Nephron (organoid): Measurements from ENCODE around the gene ARHGAP45.

Experiments used
- H3K27ac Mint-ChIP-seq, 3 experiments: 2 replicates each; pipeline ENCODE4 v1.8.0; 2020; ENCODE audit warnings: mixed read lengths in 3 of 3, mild to moderate bottlenecking in 2 of 3, moderate library complexity in 1 of 3
- H3K27me3 Mint-ChIP-seq: 2 replicates; pipeline ENCODE4 v1.8.0; 2021; ENCODE audit warnings: low read depth, mild to moderate bottlenecking, moderate library complexity, mixed read lengths
- H3K36me3 Mint-ChIP-seq: 2 replicates; pipeline ENCODE4 v1.8.0; 2020; ENCODE audit warnings: low read depth, mixed read lengths
- H3K4me1 Mint-ChIP-seq: 2 replicates; pipeline ENCODE4 v1.8.0; 2020; ENCODE audit warnings: mixed read lengths
- H3K4me3 Mint-ChIP-seq, 3 experiments: 2 replicates each; pipeline ENCODE4 v1.8.0; 2020; ENCODE audit warnings: mild to moderate bottlenecking in 3 of 3, mixed read lengths in 3 of 3, moderate library complexity in 2 of 3
- H3K9me3 Mint-ChIP-seq: 2 replicates; pipeline ENCODE4 v1.8.0; 2020; ENCODE audit warnings: mixed read lengths
- TF ChIP-seq, protein P1 (sequence below), 3 experiments: fragments of 200-600 bp; sonication (generic); IDR thresholded peaks; one replicate each; pipeline ENCODE4 v1.5.0; 2021; ENCODE audit warnings: antibody characterized with exemption in 3 of 3; ENCODE audit not compliant: unreplicated experiment in 3 of 3

Gene ARHGAP45

DNA sequence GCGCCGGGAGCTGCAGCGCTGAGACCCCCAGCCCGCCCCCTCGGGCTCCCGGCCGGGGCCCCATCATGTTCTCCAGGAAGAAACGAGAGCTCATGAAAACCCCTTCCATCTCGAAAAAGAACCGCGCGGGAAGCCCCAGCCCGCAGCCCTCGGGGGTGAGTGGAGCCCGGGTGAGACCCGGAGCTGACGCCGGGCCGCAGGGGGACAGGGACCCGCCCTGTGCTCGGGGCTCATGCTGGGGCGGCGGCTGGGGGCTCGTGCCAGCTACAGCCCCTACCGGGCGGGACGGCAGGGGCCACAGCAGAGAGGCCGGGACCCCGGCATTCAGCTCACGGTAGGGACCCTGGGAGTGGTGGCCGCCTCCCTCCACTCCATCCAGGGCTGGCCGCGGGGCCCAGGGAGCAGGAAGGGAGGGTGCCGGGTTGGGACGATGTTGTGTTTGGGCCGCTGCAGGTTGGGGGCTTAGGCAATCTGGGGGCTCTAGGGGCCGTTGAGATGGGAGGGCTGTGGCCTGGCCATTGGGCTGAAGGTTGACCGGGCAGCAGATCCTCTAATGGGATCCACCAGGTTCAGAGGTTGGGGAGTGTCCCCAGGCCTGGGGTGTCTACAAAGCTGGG lies 482 bp downstream of the ARHGAP45 start:
- no peaks in the 10 kb centered on the region for H3K36me3 Mint-ChIP-seq
- peak overlapping the region; percentile 46 to 56 (median 53) for H3K4me3 Mint-ChIP-seq
- no peaks in the 10 kb centered on the region for H3K9me3 Mint-ChIP-seq
- peaks cover 73% of the 10 kb centered on the region for H3K27me3 Mint-ChIP-seq
- no peak overlapping the region for H3K27ac Mint-ChIP-seq
- H3K4me1 Mint-ChIP-seq, result peaks cover 6% of the 10 kb centered on the region
- TF ChIP-seq, protein P1, sequence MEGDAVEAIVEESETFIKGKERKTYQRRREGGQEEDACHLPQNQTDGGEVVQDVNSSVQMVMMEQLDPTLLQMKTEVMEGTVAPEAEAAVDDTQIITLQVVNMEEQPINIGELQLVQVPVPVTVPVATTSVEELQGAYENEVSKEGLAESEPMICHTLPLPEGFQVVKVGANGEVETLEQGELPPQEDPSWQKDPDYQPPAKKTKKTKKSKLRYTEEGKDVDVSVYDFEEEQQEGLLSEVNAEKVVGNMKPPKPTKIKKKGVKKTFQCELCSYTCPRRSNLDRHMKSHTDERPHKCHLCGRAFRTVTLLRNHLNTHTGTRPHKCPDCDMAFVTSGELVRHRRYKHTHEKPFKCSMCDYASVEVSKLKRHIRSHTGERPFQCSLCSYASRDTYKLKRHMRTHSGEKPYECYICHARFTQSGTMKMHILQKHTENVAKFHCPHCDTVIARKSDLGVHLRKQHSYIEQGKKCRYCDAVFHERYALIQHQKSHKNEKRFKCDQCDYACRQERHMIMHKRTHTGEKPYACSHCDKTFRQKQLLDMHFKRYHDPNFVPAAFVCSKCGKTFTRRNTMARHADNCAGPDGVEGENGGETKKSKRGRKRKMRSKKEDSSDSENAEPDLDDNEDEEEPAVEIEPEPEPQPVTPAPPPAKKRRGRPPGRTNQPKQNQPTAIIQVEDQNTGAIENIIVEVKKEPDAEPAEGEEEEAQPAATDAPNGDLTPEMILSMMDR (IDR thresholded peaks at IDR 0.05; ENCODE audit: unreplicated experiment in 3 of 3), result no peak

DNA sequence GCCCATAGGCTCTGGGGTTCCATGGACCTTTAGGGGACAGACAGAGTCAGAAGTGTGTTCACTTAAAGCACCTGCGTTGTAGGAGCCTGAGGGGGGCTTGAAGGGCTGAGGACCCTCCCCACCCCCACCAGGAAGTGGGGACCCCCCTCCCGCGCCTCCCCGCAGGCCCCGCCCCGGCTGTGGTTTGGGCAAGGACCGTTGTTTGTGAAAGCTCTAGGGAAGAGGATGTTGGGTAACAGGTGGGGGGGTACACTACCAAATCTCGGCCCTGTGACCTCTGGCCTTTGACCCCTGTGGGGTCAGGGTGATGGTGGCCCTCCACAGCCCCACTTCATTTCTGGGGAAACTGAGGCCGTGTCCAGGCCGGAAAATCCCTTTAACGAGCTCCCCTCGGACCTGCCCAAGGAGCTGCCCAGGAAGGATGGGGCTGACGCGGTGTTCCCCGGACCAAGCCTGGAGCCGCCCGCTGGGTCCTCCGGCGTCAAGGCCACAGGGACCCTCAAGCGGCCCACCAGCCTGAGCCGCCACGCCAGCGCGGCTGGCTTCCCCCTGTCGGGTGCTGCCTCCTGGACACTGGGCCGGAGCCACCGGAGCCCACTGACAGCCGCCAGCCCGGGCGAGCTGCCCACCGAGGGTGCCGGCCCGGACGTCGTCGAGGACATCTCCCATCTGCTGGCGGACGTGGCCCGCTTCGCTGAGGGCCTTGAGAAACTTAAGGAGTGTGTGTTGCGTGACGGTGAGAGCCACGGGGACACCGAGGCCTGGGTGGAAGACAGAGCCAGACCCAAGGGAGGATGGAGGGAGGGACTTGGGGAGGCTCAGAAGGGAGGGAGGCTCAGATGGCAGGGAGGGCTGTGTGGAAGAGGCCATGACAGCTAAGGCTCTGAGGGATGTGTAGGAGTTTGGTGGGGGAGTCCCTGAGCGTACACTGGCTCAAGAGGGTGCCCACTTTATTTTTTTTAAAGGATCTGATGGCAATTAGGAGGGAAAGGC lies 1.3 kb downstream of the ARHGAP45 start:
- TF ChIP-seq, protein P1 (IDR thresholded peaks at IDR 0.05; ENCODE audit: unreplicated experiment in 3 of 3), result no peak
- no peak overlapping the region for H3K27ac Mint-ChIP-seq
- peak overlapping the region; percentile 1 to 56 (median 17) for H3K4me3 Mint-ChIP-seq
- no peaks in the 10 kb centered on the region for H3K36me3 Mint-ChIP-seq
- H3K27me3 Mint-ChIP-seq, result peaks cover 80% of the 10 kb centered on the region
- H3K9me3 Mint-ChIP-seq, result no peaks in the 10 kb centered on the region
- H3K4me1 Mint-ChIP-seq, result peaks cover 6% of the 10 kb centered on the region

DNA sequence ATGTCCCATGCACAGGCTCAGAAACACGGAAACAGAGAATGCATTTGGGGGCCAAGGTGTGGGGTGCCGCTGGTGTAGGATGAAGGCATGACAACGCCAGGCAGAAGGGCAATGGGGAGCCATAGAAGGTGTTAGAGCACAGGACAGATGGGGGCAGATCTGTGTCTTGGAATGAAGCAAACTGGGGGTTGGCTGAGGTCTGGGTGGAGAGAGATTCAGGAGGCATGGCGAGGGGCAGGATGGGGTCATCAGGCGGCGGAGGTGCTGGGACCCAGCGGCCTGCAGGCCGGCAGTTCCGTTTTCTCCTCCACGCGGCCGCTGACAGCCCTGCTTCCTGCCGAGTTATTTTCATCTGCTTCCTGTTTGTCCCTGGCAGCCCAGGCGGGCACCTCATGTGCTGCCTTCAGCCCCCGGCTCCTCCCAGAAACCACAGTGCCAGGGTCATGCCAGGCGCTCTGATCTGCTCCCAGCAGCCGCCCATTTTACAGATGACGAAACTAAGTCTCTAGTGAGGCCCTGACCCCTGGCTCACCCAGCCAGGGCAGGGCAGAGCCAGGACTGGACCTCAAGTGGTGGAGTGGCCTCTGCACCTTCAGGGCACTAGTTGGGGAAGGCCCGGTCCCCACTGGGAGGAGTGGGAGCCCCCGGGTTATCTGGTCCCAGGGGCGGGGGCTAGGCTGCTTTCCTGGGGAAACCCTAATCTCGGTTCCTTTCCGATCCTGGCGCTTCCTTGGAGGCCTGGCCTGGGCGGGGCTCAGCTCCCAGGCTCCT lies 2.2 kb downstream of the ARHGAP45 start:
- TF ChIP-seq, protein P1 (IDR thresholded peaks at IDR 0.05; ENCODE audit: unreplicated experiment in 3 of 3), result no peak
- H3K4me1 Mint-ChIP-seq, result peaks cover 6% of the 10 kb centered on the region

DNA sequence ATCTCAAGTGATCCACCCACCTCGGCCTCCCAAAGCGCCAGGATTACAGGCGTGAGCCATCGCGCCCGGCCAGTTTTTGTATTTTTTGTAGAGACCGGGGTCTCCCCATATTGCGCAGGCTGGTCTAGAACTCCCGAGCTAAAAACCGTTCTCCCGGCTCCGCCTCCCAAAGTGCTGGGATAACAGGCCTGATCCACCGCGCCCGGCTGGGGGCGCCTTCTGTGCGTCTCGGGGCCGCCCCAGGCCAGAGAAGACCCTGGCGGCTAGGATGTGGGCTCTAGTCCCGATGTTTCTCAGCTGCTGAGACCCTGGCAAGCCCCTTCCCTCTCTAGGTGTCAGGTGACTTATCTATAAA lies 3.6 kb downstream of the ARHGAP45 start:
- Mint-ChIP-seq H3K27me3 (peaks cover 72% of the 10 kb centered on the region), H3K4me3 (no peak overlapping the region), H3K9me3 (no peaks in the 10 kb centered on the region), H3K27ac (no peak overlapping the region), H3K36me3 (no peaks in the 10 kb centered on the region), H3K4me1 (peaks cover 6% of the 10 kb centered on the region)
- TF ChIP-seq, protein P1 (IDR thresholded peaks at IDR 0.05; ENCODE audit: unreplicated experiment in 3 of 3), result no peak

More for the DNA sequence above, 2.2 kb downstream of the ARHGAP45 start:
- Mint-ChIP-seq H3K27ac (no peak overlapping the region), H3K9me3 (no peaks in the 10 kb centered on the region), H3K4me3 (peak overlapping the region; percentile 1 to 30 (median 17)), H3K36me3 (no peaks in the 10 kb centered on the region), H3K27me3 (peaks cover 82% of the 10 kb centered on the region)

DNA sequence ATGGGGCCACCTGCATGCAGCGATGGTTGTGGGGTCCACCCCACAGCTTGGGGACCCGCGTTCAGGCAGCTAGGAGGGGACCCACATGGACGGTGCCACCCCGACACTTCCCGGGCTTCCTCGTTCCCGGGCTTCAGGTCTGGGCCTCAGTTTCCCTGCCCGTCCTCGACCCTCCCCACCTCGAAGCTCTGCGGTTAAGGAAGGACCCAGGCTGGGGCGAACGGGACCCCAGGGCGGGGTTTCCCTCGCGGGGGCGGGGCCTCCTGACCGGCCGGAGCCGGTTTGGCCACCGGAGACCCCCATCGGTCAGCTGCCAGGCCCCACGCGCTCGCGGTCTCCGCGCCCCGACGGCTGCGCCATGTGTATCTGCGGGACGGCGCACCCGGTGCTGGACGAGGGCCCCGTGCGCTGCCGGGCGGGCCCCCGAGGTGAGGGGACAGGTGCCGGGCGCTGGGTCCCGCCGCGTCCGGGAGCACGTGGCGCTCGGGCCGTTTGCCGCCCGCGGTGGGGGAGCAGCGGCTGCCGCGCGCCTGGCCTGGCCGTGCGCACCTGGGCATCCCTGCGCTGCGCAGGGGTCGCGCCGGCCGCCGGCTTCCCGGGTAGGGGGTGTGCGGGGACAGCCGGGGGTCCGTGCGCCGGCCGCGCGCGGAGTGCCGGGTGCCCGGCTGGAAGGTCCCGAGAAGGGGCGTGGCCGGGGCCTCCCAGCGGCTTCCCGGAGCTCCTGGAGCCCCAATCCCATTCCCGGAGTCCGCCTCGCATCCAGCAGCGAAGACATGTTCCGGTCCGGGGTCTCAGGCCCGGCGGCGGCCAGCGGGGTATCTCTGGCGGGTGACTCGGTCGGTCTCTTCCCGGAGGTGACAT lies 4.2 kb downstream of the ARHGAP45 start:
- Mint-ChIP-seq H3K36me3 (no peaks in the 10 kb centered on the region), H3K4me1 (peaks cover 6% of the 10 kb centered on the region), H3K27ac (no peak overlapping the region), H3K9me3 (no peaks in the 10 kb centered on the region), H3K27me3 (peaks cover 72% of the 10 kb centered on the region), H3K4me3 (peak overlapping the region; percentile 17 to 78 (median 56))
- TF ChIP-seq, protein P1 (IDR thresholded peaks at IDR 0.05; ENCODE audit: unreplicated experiment in 3 of 3), result no peak
